Brain microvascular endothelial cell (primary cell): Measurements from ENCODE around the gene PPIL1.

Experiments used
- DNase-seq: peaks from one replicate; pipeline ENCODE4 v3.0.0-alpha.2; 2020
- H3K27ac ChIP-seq: fragments of 250-450 bp; sonication (Bioruptor Pico); 2 replicates; pipeline ENCODE4 v1.5.1; 2020; ENCODE audit warnings: mild to moderate bottlenecking, moderate library complexity
- H3K27me3 ChIP-seq: fragments of 250-450 bp; sonication (Bioruptor Pico); replicated peaks from 2 replicates; pipeline ENCODE4 v1.5.1; 2020; ENCODE audit warnings: mild to moderate bottlenecking
- H3K36me3 ChIP-seq: fragments of 250-450 bp; sonication (Bioruptor Pico); replicated peaks from 2 replicates; pipeline ENCODE4 v1.5.1; 2020; ENCODE audit warnings: mild to moderate bottlenecking
- H3K4me3 ChIP-seq: 2 replicates; pipeline ENCODE4 v1.5.1; 2011; ENCODE audit warnings: low read depth, mild to moderate bottlenecking, control low read depth, low read length, moderate library complexity
- in situ Hi-C: cut with HindIII; loops from 2 replicates; pipeline ENCODE4 v1.10.0; 2017; ENCODE audit warnings: low sequenced_read_pairs, low pct_ligation_motif_present
- TF ChIP-seq, protein P1 (sequence below): IDR thresholded peaks from 2 replicates; pipeline ENCODE4 v1.5.1; 2011; ENCODE audit warnings: low read depth, mild to moderate bottlenecking, moderate library complexity, low read length, control low read depth, inconsistent platforms; ENCODE audit errors: missing control alignments

The PPIL1 gene

DNA sequence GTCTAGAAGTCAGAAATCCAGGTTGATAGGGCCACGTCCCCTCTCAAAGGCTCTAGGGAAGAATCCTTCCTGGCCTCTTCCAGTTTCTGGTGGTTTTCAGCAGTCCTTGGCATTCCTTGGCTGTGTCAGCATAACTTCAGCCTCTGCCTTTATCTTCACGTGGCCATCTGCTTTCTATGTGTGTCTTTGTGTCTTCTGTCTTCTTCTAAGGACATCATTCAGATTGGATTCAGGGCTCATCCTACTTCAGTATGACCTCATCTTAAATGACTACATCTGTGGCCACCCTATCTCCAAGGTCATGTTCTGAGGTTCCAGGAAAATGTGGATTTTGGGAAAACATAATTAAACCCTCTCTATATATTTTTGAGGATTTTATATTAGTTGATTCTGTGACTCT, 34.1 kb upstream of the PPIL1 start:
- no peak overlapping the region for H3K4me3 ChIP-seq
- no peak for DNase-seq
- H3K36me3 ChIP-seq: peaks cover 26% of the 10 kb centered on the region
- TF ChIP-seq, protein P1, sequence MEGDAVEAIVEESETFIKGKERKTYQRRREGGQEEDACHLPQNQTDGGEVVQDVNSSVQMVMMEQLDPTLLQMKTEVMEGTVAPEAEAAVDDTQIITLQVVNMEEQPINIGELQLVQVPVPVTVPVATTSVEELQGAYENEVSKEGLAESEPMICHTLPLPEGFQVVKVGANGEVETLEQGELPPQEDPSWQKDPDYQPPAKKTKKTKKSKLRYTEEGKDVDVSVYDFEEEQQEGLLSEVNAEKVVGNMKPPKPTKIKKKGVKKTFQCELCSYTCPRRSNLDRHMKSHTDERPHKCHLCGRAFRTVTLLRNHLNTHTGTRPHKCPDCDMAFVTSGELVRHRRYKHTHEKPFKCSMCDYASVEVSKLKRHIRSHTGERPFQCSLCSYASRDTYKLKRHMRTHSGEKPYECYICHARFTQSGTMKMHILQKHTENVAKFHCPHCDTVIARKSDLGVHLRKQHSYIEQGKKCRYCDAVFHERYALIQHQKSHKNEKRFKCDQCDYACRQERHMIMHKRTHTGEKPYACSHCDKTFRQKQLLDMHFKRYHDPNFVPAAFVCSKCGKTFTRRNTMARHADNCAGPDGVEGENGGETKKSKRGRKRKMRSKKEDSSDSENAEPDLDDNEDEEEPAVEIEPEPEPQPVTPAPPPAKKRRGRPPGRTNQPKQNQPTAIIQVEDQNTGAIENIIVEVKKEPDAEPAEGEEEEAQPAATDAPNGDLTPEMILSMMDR: no peak
- H3K27me3 ChIP-seq: no peaks in the 10 kb centered on the region
- H3K27ac ChIP-seq: no peak overlapping the region
- in situ Hi-C loops: no loop called here

DNA sequence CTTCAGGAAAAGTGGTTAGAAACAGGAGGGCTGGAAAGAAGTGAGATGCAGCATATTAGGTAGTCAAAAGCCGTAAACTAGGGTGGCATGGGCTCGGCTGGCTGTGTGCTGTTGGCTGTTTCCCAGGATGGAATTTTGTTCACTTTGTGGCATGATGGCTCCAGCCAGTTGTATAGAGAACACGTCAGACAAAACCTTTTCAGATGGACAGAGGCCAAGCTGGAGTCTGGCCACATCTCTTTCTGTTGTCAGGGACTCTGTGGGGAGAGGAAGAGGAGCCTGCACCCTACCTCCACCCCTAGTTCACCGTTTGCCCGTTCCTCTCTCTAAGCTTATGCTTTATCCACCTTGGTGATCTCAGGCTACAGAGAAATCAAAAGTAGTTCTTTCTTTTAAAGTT, 33.2 kb upstream of the PPIL1 start:
- no peaks in the 10 kb centered on the region for H3K27me3 ChIP-seq
- peaks cover 33% of the 10 kb centered on the region for H3K36me3 ChIP-seq
- H3K27ac ChIP-seq: no peak overlapping the region
- H3K4me3 ChIP-seq: no peak overlapping the region
- no peak for DNase-seq
- in situ Hi-C loops: no loop called here
- TF ChIP-seq, protein P1: no peak

DNA sequence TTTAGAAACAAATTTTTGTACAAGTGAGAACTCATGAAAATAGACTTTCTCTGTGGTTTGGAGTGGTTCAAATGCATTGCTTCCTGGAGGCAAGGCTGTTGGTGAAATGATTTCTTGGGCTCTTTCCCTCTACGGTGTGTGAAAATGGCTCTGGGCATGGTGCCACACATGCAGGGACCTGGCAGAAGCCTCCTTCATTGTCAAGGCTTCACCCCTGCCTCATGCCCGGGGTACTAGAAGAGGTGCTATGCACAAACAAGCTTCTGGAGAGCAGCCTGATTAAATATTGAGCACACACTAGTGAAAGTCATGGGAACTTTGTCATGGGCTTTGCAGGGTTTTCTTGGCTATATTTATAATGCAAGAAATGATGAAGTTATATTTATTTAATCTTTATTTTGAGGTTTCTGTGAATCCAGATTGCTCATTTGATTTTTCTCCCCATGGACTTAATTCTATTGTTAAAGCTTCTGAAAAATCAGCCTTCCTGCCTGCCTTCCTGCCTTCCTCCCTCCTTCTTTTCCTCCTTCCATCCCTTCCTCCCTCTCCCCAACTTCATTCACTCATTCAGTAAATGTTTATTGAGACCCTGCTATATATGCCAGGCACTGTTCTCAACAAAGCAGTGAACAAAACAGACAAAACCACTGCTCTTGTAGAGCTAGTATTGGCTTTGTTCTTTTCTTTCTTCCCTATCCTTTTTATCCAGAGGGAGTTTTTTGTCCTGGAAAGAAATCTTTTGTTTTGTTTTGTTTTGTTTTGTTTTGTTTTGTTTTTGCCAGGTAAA, 32.1 kb upstream of the PPIL1 start:
- in situ Hi-C loops: no loop called here
- Histone ChIP-seq H3K36me3 (peaks cover 40% of the 10 kb centered on the region), H3K4me3 (no peak overlapping the region), H3K27ac (no peak overlapping the region), H3K27me3 (no peaks in the 10 kb centered on the region)
- TF ChIP-seq, protein P1: no peak
- DNase-seq: no peak

DNA sequence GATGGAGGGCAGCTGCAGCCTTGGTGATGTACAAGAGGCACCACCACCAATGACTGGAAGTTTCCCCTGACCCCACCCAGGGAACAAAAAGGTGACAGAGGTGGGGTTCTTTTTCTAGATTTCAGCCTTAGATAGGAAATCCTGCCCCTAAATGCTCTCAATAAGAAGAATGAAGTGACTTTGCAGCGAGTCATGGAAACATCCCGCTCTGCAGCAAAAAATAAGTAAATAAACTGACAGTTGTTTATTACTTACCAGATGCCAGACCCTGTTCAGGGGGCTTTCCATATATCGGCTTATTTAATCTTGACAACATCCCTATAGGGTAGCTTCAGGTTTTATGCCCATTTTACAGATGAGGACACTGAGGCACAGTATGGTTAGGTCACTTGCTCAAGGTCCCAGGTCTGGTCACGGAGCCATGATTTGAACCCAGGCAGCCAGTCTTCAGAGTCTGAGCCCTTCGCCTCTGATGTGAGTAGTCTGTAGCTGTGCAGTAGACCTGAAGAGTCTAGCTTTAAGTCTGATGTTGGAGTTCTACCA, 30.3 kb upstream of the PPIL1 start:
- in situ Hi-C loops: no loop called here

DNA sequence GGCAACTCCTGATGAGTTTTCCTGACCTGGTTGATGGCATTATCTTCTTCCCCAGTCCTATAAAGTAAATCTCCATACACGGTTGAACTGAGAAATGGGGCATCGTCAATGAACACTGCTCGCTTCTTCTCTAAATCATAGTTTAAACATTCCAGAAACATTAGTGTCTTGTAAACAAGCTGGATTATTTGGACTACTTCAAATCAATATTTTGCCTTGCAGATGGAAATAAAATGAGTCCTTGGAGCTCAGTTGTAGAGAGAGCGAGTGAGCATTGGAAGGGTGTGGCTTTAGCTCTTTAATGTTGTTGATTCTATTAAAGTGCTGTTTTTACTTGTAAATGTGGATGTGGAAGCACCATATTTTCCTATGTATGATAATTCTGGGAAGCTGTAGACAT, 29.5 kb upstream of the PPIL1 start:
- in situ Hi-C loops: no loop called here
- H3K27me3 ChIP-seq: no peaks in the 10 kb centered on the region

More for the DNA sequence above, 30.3 kb upstream of the PPIL1 start:
- H3K27me3 ChIP-seq: no peaks in the 10 kb centered on the region
- H3K36me3 ChIP-seq: peaks cover 45% of the 10 kb centered on the region
- no peak overlapping the region for H3K27ac ChIP-seq
- TF ChIP-seq, protein P1: no peak
- DNase-seq: no peak
- no peak overlapping the region for H3K4me3 ChIP-seq

More for the DNA sequence above, 29.5 kb upstream of the PPIL1 start:
- Histone ChIP-seq H3K27ac (no peak overlapping the region), H3K4me3 (no peak overlapping the region), H3K36me3 (peaks cover 47% of the 10 kb centered on the region)
- TF ChIP-seq, protein P1: no peak
- no peak for DNase-seq
